C1 segment of cervical spinal cord (tissue), 14 donors: ENCODE results near the gene IFIT1.
"Not testable (repeated sequence)": the region's sequence is repeated elsewhere in the genome, so short reads cannot be mapped to it uniquely, and the experiment has no call there.

Experiments used
- DNase-seq, 14 donors: peaks; one replicate each; lab custom pipeline; 2025; lab: John Stamatoyannopoulos, UW

IFIT1 gene

DNA sequence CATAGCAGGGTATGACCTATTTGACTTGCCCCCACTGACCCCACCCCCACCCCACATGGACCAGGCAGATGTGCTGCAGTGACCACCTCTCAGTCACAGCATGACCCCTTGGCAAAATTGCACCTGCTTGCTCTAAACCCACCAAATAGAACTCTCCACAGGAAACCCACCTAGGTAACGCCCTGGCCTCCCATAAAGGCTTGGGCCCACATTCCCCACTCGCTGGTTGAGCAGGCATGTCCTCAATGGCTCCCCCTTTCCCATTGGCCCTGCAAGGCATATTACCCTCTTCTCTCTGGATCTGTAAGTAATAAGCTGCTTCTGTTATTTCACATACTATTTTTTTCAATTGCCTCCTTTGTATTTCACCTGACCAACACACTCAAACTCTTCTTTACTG lies 2.7 kb downstream of the IFIT1 start:
- no peak for DNase-seq

DNA sequence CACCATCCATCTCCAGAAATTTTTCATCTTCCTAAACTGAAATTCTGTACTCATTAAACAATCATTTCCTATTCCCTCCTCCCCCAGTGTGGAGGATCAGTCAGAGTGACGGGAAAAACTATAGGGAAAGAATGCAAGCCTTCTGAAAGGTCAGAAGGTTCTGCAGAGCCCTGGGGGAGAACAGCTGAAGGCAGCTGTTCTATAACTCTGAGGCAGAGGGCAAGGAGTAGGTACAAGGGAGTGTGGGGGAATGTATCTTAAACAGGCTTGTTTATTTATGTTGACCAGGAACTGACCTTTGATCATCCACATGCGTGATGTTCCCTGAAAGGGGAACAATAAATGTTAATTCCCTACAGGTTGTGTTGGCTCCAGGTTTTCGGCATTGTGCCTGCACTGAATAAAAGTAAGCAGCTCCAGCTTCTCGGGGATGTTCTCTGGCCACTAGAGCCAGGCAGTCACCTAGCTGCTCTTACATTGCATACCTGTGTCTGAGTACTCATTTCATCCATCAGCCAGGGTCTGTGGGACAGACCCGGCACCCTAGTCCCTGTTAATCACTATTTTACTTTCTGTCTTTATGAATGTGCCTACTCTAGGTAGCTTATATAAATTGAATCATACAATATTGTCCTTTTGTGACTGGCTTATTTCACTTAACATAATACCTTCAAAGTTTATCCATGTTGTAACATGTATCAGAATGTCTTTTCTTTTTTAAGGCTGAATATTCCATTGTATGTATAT lies 5.8 kb downstream of the IFIT1 start:
- no peak for DNase-seq

DNA sequence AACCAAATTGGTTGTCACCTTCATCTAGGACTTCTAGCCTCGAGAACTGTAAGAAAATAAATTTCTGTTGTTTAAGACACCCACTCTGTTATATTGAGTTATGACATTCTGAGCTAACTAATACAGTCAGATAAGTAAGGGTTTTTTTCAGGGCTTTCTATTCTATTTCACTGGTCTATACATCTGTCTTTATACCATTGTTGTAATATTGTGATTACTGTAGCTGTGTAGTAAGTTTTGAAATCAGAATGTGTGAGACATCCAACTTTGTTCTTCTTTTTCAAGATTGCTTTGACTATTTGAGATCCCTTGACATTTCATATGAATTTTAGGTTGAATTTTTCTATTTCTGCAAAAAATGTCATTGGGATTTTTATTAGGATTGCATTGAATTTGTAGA lies 7.5 kb downstream of the IFIT1 start:
- DNase-seq: no peak

DNA sequence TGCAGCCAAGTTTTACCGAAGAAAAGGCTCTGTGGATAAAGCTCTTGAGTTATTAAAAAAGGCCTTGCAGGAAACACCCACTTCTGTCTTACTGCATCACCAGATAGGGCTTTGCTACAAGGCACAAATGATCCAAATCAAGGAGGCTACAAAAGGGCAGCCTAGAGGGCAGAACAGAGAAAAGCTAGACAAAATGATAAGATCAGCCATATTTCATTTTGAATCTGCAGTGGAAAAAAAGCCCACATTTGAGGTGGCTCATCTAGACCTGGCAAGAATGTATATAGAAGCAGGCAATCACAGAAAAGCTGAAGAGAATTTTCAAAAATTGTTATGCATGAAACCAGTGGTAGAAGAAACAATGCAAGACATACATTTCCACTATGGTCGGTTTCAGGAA lies 10.6 kb downstream of the IFIT1 start:
- DNase-seq: no peak

DNA sequence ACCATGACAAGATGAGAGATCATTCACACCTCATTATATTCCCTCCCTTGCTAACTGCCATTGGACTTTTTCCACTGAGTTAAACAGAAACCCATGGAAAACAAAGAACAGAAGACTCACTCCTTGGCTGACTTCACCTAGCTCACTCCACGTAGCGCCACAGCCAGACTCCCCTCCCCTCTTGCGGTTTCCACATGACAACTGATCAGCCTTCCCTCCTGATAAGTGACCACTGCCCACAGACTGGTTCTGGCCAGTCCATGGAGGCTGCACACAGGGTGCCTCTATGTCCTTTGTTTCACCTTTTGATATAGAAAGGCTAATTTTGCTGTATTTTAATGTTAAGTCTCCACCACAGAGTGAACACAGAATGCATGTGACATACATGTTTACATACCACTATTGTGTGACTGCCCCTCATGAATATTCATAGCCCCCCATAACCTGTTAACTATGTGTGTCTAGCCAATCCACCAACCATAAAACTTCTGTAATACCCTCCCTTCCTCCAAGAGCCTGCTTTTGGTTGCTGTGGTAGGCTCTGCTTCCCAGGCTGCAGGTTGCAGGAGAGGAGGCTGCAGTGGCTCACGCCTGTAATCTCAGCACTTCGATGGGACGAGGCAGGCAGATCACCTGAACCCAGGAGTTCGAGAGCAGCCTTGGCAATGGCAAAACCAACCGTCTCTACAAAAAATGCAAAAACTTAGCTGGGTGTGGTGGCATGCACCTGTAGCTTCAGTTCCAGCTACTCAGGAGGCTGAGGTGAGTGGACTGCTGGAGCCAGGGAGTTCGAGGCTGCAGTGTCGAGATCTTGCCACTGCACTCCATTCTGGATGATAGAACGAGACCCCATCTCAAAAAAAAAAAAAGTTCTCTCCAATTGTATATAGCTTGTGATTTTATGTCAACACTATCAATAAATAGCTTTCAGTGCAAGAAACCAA lies 12.0 kb downstream of the IFIT1 start:
- DNase-seq: no peak

DNA sequence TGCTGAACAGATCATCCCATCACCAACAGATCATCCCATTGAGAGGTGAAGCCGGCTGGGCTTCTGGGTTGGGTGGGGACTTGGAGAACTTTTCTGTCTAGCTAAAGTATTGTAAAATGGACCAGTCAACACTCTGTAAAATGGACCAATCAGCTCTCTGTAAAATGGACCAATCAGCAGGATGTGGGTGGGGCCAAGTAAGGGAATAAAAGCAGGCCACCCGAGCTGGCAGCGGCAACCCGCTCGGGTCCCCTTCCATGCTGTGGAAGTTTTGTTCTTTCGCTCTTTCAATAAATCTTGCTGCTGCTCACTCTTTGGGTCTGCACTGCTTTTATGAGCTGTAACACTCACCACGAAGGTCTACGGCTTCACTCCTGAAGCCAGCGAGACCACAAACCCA lies 13.8 kb downstream of the IFIT1 start:
- DNase-seq: not testable (repeated sequence)

DNA sequence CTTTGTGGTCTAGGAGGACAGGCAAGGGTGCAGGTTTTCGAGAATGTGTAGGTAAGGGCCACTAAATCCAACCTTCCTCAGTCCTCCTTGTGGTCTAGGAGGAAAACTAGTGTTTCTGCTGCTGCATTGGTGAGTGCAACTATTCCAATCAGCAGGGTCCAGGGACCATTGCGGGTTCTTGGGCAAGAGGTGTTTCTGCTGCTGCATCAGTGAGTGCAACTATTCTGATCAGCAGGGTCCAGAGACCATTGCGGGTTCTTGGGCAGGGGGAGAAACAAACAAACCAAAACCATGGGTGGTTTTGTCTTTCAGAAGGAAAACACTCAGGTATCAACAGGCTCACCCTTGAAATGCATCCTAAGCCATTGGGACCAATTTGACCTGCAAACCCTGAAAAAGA lies 15.4 kb downstream of the IFIT1 start:
- DNase-seq: not testable (repeated sequence)

DNA sequence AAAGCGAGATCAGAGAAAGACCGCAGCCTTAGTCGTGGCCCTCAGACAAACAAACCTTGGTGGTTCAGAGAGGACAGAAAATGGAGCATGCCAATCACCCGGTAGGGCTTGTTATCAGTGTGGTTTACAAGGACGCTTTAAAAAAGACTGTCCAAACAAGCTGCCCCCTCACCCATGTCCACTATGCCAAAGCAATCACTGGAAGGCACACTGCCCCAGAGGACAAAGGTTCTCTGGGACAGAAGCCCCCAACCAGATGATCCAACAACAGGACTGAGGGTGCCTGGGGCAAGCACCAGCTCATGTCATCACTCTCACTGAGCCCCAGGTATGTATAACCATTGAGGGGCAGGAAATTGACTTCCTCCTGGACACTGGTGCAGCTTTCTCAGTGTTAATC lies 16.9 kb downstream of the IFIT1 start:
- not testable (repeated sequence) for DNase-seq

DNA sequence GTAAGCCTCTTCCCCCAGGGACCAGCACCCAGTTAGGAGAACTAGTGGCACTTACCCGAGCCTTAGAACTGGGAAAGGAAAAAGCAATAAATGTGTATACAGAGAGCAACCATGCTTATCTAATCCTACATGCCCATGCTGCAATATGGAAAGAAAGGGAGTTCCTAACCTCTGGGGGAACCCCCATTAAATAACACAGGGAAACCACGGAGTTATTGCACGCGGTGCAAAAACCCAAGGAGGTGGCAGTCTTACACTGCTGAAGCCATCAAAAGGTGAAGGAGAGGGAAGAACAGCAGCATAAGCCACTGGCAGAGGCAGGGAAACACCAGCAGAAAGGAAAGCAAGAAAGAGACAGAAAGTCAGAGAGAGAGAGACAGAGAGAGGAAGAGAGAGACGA lies 18.1 kb downstream of the IFIT1 start:
- not testable (repeated sequence) for DNase-seq

DNA sequence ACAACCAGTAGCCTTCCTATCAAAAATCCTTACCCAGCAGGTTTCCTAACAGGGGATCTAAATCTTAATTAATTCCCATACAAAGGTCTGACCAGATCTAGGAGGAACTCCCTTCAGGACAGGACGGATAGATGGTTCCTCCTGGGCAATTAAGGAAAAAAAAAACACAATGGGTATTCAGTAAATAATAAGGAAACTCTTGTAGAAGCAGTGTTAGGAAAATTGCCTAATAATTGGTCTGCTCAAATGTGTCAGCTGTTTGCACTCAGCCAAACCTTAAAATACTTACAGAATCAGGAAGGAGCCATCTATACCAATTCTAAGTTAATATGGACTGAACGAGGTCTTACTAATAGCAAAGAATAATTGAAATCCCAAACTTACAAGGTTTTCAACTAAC lies 18.7 kb downstream of the IFIT1 start:
- DNase-seq: not testable (repeated sequence)

DNA sequence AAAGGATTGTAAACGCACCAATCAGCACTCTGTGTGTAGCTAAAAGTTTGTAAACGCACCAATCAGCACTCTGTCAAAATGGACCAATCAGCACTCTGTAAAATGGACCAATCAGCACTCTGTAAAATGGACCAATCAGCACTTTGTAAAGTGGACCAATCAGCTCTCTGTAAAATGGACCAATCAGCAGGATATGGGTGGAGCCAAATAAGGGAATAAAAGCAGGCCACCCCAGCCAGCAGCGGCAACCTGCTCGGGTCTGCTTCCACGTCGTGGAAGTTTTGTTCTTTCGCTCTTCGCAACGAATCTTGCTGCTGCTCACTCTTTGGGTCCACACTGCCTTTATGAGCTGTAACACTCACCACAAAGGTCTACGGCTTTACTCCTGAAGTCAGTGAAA lies 19.9 kb downstream of the IFIT1 start:
- DNase-seq: not testable (repeated sequence)

DNA sequence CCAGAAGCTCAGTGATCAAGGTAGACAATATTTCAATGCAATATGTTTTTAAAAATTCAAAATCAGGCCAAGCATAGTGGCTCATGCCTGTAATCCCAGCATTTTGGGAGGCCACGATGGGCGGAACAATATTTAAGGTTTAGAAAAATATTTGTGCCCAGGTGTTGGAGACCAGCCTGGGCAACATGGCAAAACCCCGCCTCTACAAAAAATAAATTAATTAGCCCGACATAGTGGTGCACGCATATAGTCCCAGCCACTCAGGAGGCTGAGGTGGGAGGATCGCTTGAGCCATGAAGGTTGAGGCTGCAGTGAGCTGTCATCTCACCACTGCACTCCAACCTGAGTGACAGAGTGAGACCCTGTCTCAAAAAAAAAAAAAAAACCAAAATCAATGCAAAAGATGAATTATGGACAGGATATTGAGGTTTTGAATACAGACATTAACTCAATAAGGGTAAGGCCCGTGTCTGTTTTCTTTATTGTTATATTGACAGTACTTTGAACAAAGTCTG lies 21.0 kb downstream of the IFIT1 start:
- DNase-seq: no peak

DNA sequence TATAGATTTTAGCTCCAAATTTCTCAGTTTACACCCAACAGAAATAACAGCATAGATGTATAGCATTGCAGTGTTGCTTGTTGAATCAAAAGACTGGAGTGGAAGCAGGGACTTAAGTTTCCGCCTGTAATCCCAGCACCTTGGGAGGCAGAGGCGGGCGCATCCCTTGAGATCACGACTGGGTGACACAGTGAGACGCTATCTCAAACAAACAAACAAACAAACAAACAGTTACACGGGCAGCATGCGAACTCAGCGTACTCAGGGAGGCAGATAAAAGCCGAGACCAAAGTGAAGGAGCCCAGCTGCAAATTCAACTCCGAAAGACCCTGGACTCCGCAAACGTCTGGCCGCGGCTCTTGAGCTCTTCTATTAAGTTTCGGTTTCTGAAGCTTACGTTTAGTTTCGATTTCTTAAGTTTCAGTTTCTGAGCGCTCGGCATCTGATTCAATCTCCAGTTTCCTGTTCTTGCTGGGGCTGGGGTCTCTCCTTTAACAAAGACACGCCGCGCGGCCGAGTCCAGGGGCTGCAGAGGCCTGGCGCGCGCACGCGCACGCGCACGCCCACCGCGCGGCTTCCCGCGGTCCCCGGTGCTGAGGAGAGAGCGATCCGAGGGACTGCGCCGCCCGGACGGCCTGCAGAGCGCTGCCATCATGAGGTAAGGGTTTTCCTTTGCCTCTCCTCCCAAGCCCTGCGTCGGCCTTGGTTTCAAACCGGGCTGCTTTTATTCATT lies 21.9 kb downstream of the IFIT1 start, which contains the start of gene IFIT5:
TSS of gene IFIT5 (plus strand) at position 423 of the 733 bp plus-strand sequence. CDS start at position 654, 231 bp downstream.
- DNase-seq: peak in 11 of 14 donors; percentile 66 to 88 (median 74)

DNA sequence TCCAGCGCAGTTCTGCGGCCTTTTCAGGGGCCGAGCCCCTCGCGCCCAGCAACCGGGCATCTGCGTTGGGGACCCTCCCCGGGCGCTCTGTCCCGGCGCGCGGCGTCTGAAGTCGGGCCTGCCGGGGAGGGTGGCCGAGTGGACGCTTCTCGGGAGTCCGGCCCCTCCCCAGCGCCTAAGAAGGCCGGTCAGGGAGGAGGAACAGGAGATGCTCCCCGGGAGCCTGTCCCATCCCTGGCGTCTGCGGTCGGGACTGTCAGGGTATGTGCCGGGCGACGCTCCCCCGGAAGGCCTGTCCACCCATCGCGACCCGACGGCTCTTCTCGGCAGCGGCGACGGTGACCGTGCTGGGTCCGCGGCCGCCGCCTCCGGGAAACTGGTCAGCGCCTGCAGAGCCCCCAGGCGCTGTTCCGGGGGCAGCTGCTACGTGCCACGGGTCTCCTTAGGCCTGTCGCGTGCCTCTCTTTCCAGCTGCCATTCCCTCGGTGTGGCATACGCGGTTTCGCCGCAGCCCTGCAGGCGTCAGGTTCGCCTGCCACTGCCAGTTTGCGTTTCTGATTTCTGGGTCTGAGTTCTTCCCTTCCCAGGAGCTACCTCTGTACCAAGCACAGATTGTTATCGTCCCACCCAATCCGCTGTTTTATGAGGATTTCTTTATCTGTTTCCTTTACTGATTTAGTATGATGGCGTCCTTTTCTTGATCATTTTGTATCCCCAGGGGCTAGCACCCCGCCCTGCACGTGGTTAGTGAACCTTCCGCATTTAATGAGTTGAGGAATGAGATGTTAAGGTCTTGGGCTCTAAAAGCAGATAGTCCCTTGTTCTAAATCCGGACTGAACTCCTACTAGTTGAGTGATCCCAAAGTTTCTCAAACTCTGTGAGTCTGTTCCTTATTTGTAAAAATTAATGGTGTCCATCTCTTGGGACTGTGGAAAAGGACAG lies 22.7 kb downstream of the IFIT1 start:
- peak in 12 of 14 donors; percentile 53 to 92 (median 72) for DNase-seq

DNA sequence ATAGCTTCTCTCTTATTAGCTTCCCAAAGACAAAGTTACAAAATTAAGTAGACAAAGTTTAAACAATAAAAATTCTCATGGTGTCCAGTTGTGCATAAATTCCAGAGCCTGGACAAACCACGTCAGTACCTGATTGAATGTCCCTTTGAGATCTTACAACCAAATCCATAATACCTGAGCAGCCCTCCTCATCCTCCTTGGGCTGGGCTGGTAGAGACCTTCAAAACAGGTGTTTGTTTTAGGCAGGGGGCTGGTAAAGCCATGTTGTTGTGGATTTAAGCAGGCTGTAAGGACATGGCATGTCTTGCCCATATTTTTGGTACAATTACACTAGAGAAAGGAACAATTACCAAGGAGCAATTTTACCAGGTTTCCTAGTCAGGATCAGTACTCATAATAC lies 24.0 kb downstream of the IFIT1 start:
- DNase-seq: no peak

DNA sequence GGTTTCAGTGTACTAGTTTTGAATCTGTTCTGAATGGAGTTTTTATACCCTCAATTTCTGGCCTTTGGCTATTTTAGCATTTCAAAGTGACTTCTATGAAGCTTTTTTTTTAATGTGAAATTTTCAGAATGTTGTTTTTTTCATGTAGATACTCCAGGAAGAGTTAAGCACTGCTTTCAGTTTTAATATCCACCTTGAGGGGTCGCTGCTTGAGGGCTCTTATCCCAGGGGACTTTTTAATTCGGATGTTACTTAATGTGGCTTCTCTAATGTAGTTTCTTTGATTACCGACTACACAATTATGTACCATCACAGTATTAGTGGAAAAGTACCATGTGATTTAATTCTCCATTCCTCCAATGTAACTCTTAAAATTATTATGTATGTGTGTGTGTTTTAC lies 27.1 kb downstream of the IFIT1 start:
- DNase-seq: no peak

DNA sequence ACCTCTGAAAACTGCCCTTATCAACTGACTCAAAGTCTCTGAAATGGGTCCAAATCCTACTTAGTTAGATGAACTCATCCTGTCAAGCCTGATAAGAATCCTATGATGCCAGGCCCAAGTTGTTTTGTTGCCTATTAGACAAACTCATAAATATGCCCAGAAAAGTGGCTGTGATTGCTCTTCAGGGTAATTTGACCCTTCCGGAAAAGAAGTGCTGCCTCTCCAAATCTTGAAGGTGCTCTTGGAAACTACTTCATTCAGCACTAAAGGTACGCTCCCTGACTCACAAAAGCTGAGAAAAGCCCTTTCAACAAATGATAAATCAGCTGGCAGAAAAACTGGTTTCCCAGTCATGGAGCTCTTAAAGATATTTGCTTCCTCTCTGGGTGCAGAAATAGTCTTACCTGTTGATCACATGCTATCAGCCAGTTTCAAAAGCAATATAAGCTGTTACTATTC lies 28.6 kb downstream of the IFIT1 start:
- no peak for DNase-seq

DNA sequence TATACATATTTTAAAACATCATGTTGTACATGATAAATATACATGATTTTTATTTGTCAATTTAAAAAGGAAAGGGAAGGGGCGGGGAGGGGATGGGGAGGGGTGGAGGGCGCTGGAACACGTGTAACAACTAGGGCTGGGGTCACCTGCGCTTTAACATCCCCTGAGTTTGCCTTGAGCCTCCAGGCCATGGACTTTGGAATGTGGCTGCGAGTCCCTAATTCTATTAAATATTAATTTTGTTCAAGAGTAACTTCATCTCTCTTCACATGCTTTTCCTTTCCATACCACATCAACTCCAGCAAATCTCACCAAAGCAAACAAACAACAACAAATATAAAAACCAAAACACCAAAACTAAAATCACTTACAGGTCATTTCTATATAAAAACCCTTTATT lies 32.6 kb downstream of the IFIT1 start:
- no peak for DNase-seq

DNA sequence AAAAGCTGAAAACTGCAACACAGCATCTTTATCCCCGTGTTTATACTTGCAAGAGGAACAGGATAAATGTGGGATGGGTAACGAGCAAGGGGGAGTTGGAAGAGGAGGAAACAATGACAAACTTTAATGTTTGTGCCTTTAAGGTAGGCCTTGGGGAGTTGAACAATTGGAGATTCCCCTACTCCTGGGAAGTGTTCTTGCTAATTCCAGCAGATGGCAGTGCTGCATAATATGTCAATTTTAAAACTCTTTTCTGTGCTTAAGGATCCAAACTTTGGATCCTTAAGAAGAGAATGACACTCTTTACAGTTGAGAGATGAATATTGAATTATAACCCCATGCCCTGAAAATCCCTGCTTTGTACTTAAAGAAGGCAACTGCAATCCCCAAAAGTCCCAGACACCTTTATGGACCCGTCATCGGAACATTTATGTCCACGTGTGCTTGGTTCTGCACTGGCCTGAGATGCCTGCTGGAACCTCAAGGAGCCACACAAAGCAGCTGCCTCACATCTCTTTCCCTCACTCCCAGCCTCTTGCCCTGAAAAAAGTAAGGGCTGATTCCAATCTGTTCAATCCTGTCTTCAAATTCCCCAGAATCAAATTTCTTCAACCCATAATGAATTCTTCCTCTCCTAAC lies 33.9 kb downstream of the IFIT1 start:
- peak in 2 of 14 donors; percentile 4 to 10 for DNase-seq

DNA sequence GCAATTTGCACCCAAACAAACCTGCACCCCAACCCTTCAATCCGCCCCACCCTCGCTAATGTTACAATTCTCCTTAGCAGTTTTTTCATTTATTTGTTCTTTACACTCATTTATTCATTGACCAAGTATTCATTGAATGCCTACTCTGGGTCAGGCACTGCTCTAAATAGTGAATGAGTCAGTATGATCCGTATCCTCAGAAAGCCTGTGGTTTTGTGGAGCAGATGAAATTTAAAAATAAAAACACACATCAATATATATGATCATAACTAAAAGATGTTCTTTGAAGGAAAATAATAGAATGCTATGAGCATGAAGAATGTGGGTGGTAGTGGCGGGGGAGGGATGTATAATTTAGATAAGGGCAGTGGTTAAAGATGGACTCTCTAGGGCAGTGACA lies 35.2 kb downstream of the IFIT1 start:
- no peak for DNase-seq
